ENCODE results near the gene MORC1. TPM values are rescaled to one million over a fixed set of nuclear protein-coding genes. Genes with fewer than 3 reads are reported as not detected.
A peak's percentile ranks its signal among the peaks of the same experiment; 100 is the strongest.

The MORC1 gene
- polyA plus RNA-seq, 1 donor (not counting 4 experiments of a cell fraction or from before 2014, with no cell fraction given), result not detected

GRCh38 chr3:109023656-109024254 is 94.2 kb downstream of the MORC1 start:
- dilution Hi-C loops (cut with MboI; ENCODE audit: extremely low pct_ligation_motif_present, low sequenced_read_pairs), result no loop called here
- FAIRE-seq (peak; percentile 20), DNase-seq (ENCODE audit: low read depth, low spot score) (no peak)
- Histone ChIP-seq H3K9me1 (ENCODE audit: control insufficient read depth, extremely low read depth, insufficient read depth, low read length) (no peaks in the 10 kb centered on the region), H3K9me3 (ENCODE audit: control insufficient read depth, low read depth, low read length) (no peaks in the 10 kb centered on the region), H3K36me3 (ENCODE audit: control insufficient read depth in 2 of 2, extremely low read depth in 1 of 2, insufficient read depth in 2 of 2, low read length in 2 of 2) (no peaks in the 10 kb centered on the region), H3K4me3 (ENCODE audit: control insufficient read depth in 2 of 3, extremely low read depth in 1 of 3, insufficient read depth in 2 of 3, low read depth in 1 of 3, low read length in 3 of 3) (no peak overlapping the region), H2AFZ (ENCODE audit: control insufficient read depth, low read length) (no peak overlapping the region), H3K27me3 (ENCODE audit: control insufficient read depth, extremely low read depth, insufficient read depth, low read length) (no peaks in the 10 kb centered on the region), H3K27ac (ENCODE audit: control insufficient read depth, insufficient read depth, low read length) (no peak overlapping the region), H3K79me2 (ENCODE audit: control insufficient read depth, insufficient read depth, low read length) (no peaks in the 10 kb centered on the region), H4K20me1 (ENCODE audit: control insufficient read depth, extremely low read depth, insufficient read depth, low read length) (no peaks in the 10 kb centered on the region), H3K9ac (ENCODE audit: control insufficient read depth, extremely low read depth, insufficient read depth, low read length) (no peak overlapping the region), H3K4me2 (ENCODE audit: control insufficient read depth, extremely low read depth, insufficient read depth, low read depth, low read length) (no peak overlapping the region), H3K4me1 (ENCODE audit: control insufficient read depth, extremely low read depth, insufficient read depth, low read length) (no peaks in the 10 kb centered on the region)
- TF ChIP-seq, protein P1, sequence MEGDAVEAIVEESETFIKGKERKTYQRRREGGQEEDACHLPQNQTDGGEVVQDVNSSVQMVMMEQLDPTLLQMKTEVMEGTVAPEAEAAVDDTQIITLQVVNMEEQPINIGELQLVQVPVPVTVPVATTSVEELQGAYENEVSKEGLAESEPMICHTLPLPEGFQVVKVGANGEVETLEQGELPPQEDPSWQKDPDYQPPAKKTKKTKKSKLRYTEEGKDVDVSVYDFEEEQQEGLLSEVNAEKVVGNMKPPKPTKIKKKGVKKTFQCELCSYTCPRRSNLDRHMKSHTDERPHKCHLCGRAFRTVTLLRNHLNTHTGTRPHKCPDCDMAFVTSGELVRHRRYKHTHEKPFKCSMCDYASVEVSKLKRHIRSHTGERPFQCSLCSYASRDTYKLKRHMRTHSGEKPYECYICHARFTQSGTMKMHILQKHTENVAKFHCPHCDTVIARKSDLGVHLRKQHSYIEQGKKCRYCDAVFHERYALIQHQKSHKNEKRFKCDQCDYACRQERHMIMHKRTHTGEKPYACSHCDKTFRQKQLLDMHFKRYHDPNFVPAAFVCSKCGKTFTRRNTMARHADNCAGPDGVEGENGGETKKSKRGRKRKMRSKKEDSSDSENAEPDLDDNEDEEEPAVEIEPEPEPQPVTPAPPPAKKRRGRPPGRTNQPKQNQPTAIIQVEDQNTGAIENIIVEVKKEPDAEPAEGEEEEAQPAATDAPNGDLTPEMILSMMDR (optimal IDR thresholded peaks at IDR 0.05 in 1 of 3, IDR thresholded peaks at IDR 0.05 in 1 of 3, conservative IDR thresholded peaks at IDR 0.05 in 1 of 3; ENCODE audit: extremely low read depth in 1 of 3, insufficient read depth in 2 of 3, low read length in 3 of 3), result peak in 2 of 3 experiments; percentile 56
- TF ChIP-seq EZH2 (IDR thresholded peaks at IDR 0.05; ENCODE audit: low read length), result no peak

- dilution Hi-C loops (cut with MboI; ENCODE audit: extremely low pct_ligation_motif_present, low sequenced_read_pairs), result no loop called here
- no peak for TF ChIP-seq EZH2 (IDR thresholded peaks at IDR 0.05; ENCODE audit: low read length)
- TF ChIP-seq, protein P1 (optimal IDR thresholded peaks at IDR 0.05 in 1 of 3, IDR thresholded peaks at IDR 0.05 in 1 of 3, conservative IDR thresholded peaks at IDR 0.05 in 1 of 3; ENCODE audit: extremely low read depth in 1 of 3, insufficient read depth in 2 of 3, low read length in 3 of 3), result no peak
- H3K4me2 ChIP-seq (ENCODE audit: control insufficient read depth, extremely low read depth, insufficient read depth, low read depth, low read length), result no peak overlapping the region
- H3K27me3 ChIP-seq (ENCODE audit: control insufficient read depth, extremely low read depth, insufficient read depth, low read length), result no peaks in the 10 kb centered on the region
- H2AFZ ChIP-seq (ENCODE audit: control insufficient read depth, low read length), result no peak overlapping the region
- no peaks in the 10 kb centered on the region for H4K20me1 ChIP-seq (ENCODE audit: control insufficient read depth, extremely low read depth, insufficient read depth, low read length)
- H3K4me3 ChIP-seq (ENCODE audit: control insufficient read depth in 2 of 3, extremely low read depth in 1 of 3, insufficient read depth in 2 of 3, low read depth in 1 of 3, low read length in 3 of 3), result no peak overlapping the region
- H3K27ac ChIP-seq (ENCODE audit: control insufficient read depth, insufficient read depth, low read length), result no peak overlapping the region
- no peaks in the 10 kb centered on the region for H3K79me2 ChIP-seq (ENCODE audit: control insufficient read depth, insufficient read depth, low read length)
- H3K4me1 ChIP-seq (ENCODE audit: control insufficient read depth, extremely low read depth, insufficient read depth, low read length), result no peaks in the 10 kb centered on the region
- H3K9me3 ChIP-seq (ENCODE audit: control insufficient read depth, low read depth, low read length), result no peaks in the 10 kb centered on the region
- H3K9ac ChIP-seq (ENCODE audit: control insufficient read depth, extremely low read depth, insufficient read depth, low read length), result no peak overlapping the region
- no peaks in the 10 kb centered on the region for H3K9me1 ChIP-seq (ENCODE audit: control insufficient read depth, extremely low read depth, insufficient read depth, low read length)
- no peak for DNase-seq (ENCODE audit: low read depth, low spot score)
- no peaks in the 10 kb centered on the region for H3K36me3 ChIP-seq (ENCODE audit: control insufficient read depth in 2 of 2, extremely low read depth in 1 of 2, insufficient read depth in 2 of 2, low read length in 2 of 2)
- no peak for FAIRE-seq
Observed at GRCh38 chr3:109023167-109023566, 94.8 kb downstream of the MORC1 start.
